Measurements from ENCODE around the gene POPDC2. TPM values are rescaled to one million over a fixed set of nuclear protein-coding genes. Genes with fewer than 3 reads are reported as not detected.

The POPDC2 gene, protein sequence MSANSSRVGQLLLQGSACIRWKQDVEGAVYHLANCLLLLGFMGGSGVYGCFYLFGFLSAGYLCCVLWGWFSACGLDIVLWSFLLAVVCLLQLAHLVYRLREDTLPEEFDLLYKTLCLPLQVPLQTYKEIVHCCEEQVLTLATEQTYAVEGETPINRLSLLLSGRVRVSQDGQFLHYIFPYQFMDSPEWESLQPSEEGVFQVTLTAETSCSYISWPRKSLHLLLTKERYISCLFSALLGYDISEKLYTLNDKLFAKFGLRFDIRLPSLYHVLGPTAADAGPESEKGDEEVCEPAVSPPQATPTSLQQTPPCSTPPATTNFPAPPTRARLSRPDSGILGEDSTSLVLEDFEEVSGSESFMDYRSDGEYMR
- 10 to 100 TPM; 13.3 to 35.2 TPM for total RNA-seq

DNA sequence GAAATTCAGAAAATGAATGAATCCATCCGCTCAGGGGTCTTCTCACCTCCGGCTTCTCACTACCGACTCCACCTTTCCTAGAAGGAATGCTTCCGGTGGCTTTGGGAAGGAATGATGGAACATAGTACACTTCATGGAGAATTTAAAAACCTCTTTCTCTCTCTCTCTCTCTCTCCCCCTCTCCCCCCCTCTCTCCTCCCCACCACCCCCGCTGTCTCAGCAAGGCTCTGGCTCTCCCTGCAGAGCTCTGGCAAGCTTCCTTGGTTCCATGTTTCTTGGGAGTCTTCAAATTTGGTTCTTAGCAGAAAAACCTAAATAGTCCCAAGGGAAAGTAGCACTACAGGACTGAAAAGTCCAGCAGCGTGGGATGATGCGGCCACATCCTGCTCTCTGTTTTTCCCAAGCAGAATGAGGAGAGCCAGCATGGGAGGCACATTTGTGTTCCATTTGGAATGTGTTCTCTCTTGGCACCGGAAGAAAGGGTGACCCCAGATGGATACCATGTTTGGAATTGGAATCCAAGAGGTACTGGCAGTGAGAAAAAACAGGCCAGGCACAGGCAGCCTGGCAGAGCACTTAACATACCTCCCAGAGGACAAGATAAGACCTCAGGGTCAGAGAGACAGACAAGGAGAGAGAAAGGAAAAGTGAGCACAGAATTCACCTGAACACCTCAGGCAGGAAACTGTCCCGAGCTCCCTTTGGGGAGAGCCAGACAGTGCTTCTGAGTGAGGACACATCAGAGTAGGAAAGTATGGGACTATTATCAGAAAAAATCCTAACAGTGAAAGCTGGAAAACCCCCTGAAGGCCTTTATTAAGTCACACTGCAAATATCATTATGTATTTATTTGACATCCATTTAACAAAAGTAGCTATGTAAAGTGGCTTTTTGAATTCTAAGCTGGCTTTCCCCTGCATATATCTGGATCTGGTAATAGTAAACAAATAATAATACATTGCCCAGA lies at the start of gene POPDC2:
Gene POPDC2, minus strand, starts transcription at position 116 of the 967 bp plus-strand sequence. CDS start 166 bp downstream, outside the sequence.
- no peaks in the 10 kb centered on the region for H3K9me3 ChIP-seq
- peak within 1 kb of the TSS; percentile 67 to 80 for H3K27ac ChIP-seq
- H3K36me3 ChIP-seq, result no peaks in the 10 kb centered on the region
- H3K27me3 ChIP-seq (replicated peaks; ENCODE audit: insufficient read depth), result no peaks in the 10 kb centered on the region
- TF ChIP-seq, protein P1, sequence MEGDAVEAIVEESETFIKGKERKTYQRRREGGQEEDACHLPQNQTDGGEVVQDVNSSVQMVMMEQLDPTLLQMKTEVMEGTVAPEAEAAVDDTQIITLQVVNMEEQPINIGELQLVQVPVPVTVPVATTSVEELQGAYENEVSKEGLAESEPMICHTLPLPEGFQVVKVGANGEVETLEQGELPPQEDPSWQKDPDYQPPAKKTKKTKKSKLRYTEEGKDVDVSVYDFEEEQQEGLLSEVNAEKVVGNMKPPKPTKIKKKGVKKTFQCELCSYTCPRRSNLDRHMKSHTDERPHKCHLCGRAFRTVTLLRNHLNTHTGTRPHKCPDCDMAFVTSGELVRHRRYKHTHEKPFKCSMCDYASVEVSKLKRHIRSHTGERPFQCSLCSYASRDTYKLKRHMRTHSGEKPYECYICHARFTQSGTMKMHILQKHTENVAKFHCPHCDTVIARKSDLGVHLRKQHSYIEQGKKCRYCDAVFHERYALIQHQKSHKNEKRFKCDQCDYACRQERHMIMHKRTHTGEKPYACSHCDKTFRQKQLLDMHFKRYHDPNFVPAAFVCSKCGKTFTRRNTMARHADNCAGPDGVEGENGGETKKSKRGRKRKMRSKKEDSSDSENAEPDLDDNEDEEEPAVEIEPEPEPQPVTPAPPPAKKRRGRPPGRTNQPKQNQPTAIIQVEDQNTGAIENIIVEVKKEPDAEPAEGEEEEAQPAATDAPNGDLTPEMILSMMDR (IDR thresholded peaks at IDR 0.05), result no peak
- peaks cover 19 to 70% of the 10 kb centered on the region in 2 donors for H3K4me1 ChIP-seq (ENCODE audit: control insufficient read depth in 1 of 2, low read depth in 2 of 2)
- H3K4me3 ChIP-seq, result peak within 1 kb of the TSS; percentile 46
- no peak for DNase-seq (ENCODE audit: low spot score)
- ATAC-seq (ENCODE audit: insufficient number of reproducible peaks, low FRiP score, low read depth), result peak; percentile 33

DNA sequence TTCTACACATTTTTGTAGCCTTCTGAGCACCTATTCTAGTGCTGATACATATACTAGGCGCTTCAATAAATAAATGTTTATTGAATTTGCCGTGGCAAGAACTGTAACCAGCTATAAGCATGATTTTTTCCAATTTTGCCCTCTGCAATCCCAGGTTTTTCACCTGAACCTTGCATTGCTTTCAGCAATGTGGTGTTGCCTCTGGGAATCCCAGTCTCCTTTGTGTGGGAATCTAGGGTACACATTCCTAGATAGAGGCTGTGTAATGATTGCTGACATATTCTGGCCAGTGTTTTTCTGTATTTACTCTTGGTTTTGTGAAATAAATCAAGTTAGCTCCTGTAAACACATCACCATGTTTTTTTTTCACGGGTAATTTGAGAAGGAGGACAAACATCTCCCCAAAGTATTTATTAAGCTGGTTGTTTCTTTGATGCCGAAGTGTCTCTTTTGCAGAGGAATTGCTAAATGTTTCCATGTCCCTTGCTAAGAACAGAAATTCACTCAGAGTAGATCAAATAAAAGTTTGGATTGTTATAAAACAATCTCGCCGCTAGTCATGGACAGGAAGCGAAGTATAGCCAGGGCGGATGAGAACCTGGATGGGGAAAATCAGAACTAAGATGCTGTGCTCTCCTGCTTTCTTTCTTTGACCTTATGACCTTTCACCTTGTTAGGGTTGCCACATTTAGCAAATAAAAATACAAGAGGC lies 43.6 kb upstream of the POPDC2 start:
- Histone ChIP-seq H3K36me3 (no peaks in the 10 kb centered on the region), H3K27ac (no peak overlapping the region), H3K4me3 (peak overlapping the region; percentile 78), H3K27me3 (replicated peaks; ENCODE audit: insufficient read depth) (no peaks in the 10 kb centered on the region), H3K4me1 (ENCODE audit: control insufficient read depth in 1 of 2, low read depth in 2 of 2) (peaks cover 3 to 11% of the 10 kb centered on the region in 2 donors), H3K9me3 (no peaks in the 10 kb centered on the region)
- ATAC-seq (ENCODE audit: insufficient number of reproducible peaks, low FRiP score, low read depth), result no peak
- DNase-seq (ENCODE audit: low spot score), result no peak
- TF ChIP-seq, protein P1 (IDR thresholded peaks at IDR 0.05), result no peak

DNA sequence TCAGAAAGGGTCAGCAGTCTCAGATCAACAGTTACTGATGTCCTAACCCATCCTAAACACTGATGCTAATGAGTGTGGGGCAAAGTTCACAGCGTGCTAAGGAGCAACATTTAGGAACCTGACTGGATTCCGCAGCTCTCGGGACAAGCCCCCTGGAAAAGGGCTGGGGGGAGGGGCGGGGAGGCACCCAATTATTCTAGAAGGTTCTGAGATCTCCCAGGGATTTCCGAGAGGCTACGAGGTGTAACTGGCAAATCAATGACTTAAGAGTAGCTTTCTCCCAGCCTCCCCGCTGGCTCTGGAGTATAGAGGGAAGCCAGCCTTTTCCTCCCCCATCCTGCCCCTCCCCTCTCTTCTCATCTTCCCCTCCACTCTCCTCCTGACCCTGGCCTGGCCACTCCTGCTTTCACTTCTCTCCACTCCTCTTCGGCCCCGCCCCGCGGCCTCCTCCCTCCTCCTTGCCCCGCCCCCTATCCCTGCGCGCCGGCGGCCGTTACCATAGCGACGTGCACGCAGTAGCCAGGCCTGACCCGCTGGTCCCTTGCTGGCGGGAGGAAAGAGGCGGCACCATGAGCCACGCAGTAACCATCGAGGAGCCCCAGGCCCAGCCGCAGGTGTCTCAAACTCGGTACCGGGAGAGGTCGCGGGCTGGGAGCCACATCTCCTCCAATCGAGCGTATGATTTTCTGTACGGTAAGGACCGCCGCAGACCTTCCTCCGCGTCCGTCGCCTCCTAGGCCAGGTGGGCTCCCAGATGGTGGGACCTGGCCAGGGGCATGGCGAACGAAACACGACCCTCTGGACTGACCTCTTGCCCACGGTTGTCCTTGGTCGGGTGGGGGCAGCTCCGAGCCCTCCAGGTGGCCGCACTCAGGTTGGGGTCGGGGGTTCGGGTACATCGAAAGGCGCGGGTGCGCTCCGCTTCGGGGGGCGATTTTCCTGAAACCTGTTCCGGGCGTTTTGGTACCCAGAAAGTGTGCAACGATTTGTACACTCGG lies 42.4 kb upstream of the POPDC2 start, which contains the start of gene CFAP91:
Gene CFAP91, plus strand, starts transcription at position 493 of the 998 bp plus-strand sequence. Its CDS starts 77 bp downstream, at position 570.
- ATAC-seq (ENCODE audit: insufficient number of reproducible peaks, low FRiP score, low read depth), result peak; percentile 90
- Histone ChIP-seq H3K27me3 (replicated peaks; ENCODE audit: insufficient read depth) (no peaks in the 10 kb centered on the region), H3K27ac (peak within 1 kb of the TSS in 1 of 2 donors; percentile 11), H3K36me3 (no peaks in the 10 kb centered on the region), H3K9me3 (no peaks in the 10 kb centered on the region), H3K4me3 (peak within 1 kb of the TSS; percentile 78), H3K4me1 (ENCODE audit: control insufficient read depth in 1 of 2, low read depth in 2 of 2) (peaks cover 3 to 11% of the 10 kb centered on the region in 2 donors)
- TF ChIP-seq, protein P1 (IDR thresholded peaks at IDR 0.05), result no peak
- peak; percentile 98 for DNase-seq (ENCODE audit: low spot score)

DNA sequence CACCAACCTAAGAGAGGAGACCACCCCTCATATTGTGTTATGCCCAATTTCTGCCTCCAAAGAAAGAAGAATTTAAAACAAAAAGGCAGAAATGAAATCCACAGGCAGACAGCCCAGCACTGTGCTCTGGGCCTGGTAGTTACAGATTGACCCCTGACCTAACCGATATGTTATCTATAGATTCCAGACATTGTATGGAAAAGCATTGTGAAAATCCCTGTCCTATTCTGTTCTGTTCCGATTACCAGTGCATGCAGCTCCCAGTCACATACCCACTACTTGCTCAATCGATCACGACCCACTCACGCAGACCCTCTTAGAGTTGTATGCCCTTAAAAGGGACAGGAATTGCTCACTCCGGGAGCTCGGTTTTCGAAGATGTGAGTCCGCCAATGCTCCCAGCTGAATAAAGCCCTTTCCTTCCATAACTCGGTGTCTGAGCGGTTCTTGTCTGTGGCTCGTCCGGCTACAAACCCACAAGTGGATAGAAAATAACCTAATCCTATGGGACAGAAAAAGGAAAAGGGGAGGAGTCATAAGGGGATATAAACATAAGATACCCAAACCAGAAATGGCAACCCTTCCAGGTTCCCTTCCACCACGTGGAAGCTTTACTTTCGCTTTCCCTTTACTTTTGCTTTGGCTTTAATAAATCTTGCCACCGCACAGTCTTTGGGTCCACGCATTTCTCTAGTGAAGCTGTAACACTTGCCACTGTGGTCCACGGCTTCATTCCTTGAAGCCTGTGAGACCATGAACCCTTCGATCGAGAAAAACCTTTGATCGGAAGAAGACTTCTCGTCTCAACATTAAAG lies 40.7 kb upstream of the POPDC2 start:
- H3K27me3 ChIP-seq (replicated peaks; ENCODE audit: insufficient read depth), result no peaks in the 10 kb centered on the region
- no peak for ATAC-seq (ENCODE audit: insufficient number of reproducible peaks, low FRiP score, low read depth)
- H3K4me1 ChIP-seq (ENCODE audit: control insufficient read depth in 1 of 2, low read depth in 2 of 2), result peaks cover 3 to 11% of the 10 kb centered on the region in 2 donors
- no peak overlapping the region for H3K4me3 ChIP-seq
- no peaks in the 10 kb centered on the region for H3K36me3 ChIP-seq
- TF ChIP-seq, protein P1 (IDR thresholded peaks at IDR 0.05), result no peak
- no peak overlapping the region for H3K27ac ChIP-seq
- no peak for DNase-seq (ENCODE audit: low spot score)
- no peaks in the 10 kb centered on the region for H3K9me3 ChIP-seq

Measured in thoracic aorta (tissue), 2 donors.